SU-DHL-6 (cell line): Measurements from ENCODE around the gene SPATA7.

ENCODE experiments used
- CTCF ChIP-seq: fragments of 200-600 bp; sonication (generic); IDR thresholded peaks from one replicate; pipeline ENCODE4 v1.5.1; 2017; ENCODE audit warnings: antibody characterized with exemption, mild to moderate bottlenecking, low read length, moderate library complexity; ENCODE audit not compliant: insufficient read depth, poor library complexity, severe bottlenecking
- EZH2phosphoT487 ChIP-seq: fragments of 200-600 bp; sonication (generic), shearing (Covaris generic); conservative IDR thresholded peaks from 2 replicates; pipeline ENCODE4 v1.6.1; 2018; ENCODE audit warnings: mild to moderate bottlenecking, antibody characterized with exemption, low read length, moderate library complexity, mixed read lengths

- no peak for TF ChIP-seq CTCF
- TF ChIP-seq EZH2phosphoT487, result no peak
These were observed 91.4 kb downstream of the SPATA7 start for GRCh38 chr14:88476825-88477224.
